Hepatocyte (in vitro differentiated cells): ENCODE measurements around the gene FAM227B. TPM values are rescaled to one million over a fixed set of nuclear protein-coding genes. Genes with fewer than 3 reads are reported as not detected.

Experiments
- DNase-seq: peaks from one replicate; pipeline ENCODE4 v3.0.0-alpha.2; 2016; ENCODE audit warnings: low spot score
- H2AFZ ChIP-seq: fragments of 200-600 bp; sonication (generic); 2 replicates; pipeline ENCODE4 v1.6.0; 2016; ENCODE audit warnings: antibody characterized with exemption, mild to moderate bottlenecking
- H3K27ac ChIP-seq: fragments of 200-600 bp; sonication (generic); 2 replicates; pipeline ENCODE4 v1.5.1; 2016; ENCODE audit warnings: mild to moderate bottlenecking
- H3K27me3 ChIP-seq: fragments of 200-600 bp; sonication (generic); 2 replicates; pipeline ENCODE4 v1.6.1; 2016
- H3K36me3 ChIP-seq: fragments of 200-600 bp; sonication (generic); replicated peaks from 2 replicates; pipeline ENCODE4 v1.5.1; 2016; ENCODE audit warnings: low read depth; ENCODE audit not compliant: insufficient read depth
- H3K4me1 ChIP-seq: fragments of 200-600 bp; sonication (generic); 2 replicates; pipeline ENCODE4 v1.5.1; 2016; ENCODE audit warnings: mild to moderate bottlenecking, moderate library complexity; ENCODE audit not compliant: insufficient read depth
- H3K4me2 ChIP-seq: fragments of 200-600 bp; sonication (generic); 2 replicates; pipeline ENCODE4 v1.6.0; 2016
- H3K4me3 ChIP-seq: fragments of 200-600 bp; sonication (generic); 2 replicates; pipeline ENCODE4 v1.5.1; 2016; ENCODE audit warnings: mild to moderate bottlenecking
- H3K79me2 ChIP-seq: fragments of 200-600 bp; sonication (generic); 2 replicates; pipeline ENCODE4 v1.6.0; 2017; ENCODE audit warnings: mild to moderate bottlenecking
- H3K9me2 ChIP-seq: fragments of 200-600 bp; sonication (generic); replicated peaks from 2 replicates; pipeline ENCODE4 v1.6.0; 2017; ENCODE audit warnings: mild to moderate bottlenecking; ENCODE audit not compliant: insufficient read depth
- H3K9me3 ChIP-seq: fragments of 200-600 bp; sonication (generic); 2 replicates; pipeline ENCODE4 v1.5.1; 2016; ENCODE audit warnings: low read depth, mild to moderate bottlenecking
- H4K20me1 ChIP-seq: fragments of 200-600 bp; sonication (generic); 2 replicates; pipeline ENCODE4 v1.6.0; 2016; ENCODE audit warnings: mild to moderate bottlenecking; ENCODE audit not compliant: insufficient read depth, poor library complexity, severe bottlenecking
- CTCF ChIP-seq: fragments of 200-600 bp; sonication (generic); IDR thresholded peaks from 2 replicates; pipeline ENCODE4 v1.5.1; 2016; ENCODE audit warnings: antibody characterized with exemption, mild to moderate bottlenecking; ENCODE audit not compliant: poor library complexity
- EZH2 ChIP-seq: fragments of 200-600 bp; sonication (generic); IDR thresholded peaks from 2 replicates; pipeline ENCODE4 v1.6.1; 2016; ENCODE audit warnings: antibody characterized with exemption, mild to moderate bottlenecking, borderline replicate concordance
- EZH2phosphoT487 ChIP-seq: fragments of 200-600 bp; sonication (generic); IDR thresholded peaks from one replicate; pipeline ENCODE4 v1.6.1; 2018; ENCODE audit warnings: antibody characterized with exemption, mild to moderate bottlenecking, low read depth, moderate library complexity; ENCODE audit not compliant: unreplicated experiment, severe bottlenecking
- WGBS: methylation state at CpG from one replicate; pipeline ENCODE4 v1.1.6; 2016; ENCODE audit warnings: low lambda C conversion rate; ENCODE audit errors: missing lambda C conversion rate; 5-methylcytosine and 5-hydroxymethylcytosine counted together
- polyA plus RNA-seq: library from polyadenylated mRNA; unstranded; fragments of >200 nt; fragmentation: Nextera tagmentation; extraction: Ambion mirVana; gene quantifications from 2 replicates; pipeline ENCODE4 v1.2.1, GENCODE V29; 2016
- total RNA-seq: library from RNA; depleted of rRNA; stranded (reverse); fragments of >200 nt; gene quantifications from 2 replicates; pipeline ENCODE4 v1.2.3, GENCODE V29; 2014

The FAM227B gene
- total and polyA plus RNA-seq, 2 experiments from 2014 or later: 4.5 to 9.2 TPM

GRCh38 chr15:49441356-49441755 lies 179.3 kb downstream of the FAM227B start:
- Histone ChIP-seq H3K9me2 (no peaks in the 10 kb centered on the region), H2AFZ (no peak overlapping the region), H3K4me3 (no peak overlapping the region), H3K27ac (no peak overlapping the region), H3K4me1 (no peaks in the 10 kb centered on the region), H3K9me3 (no peaks in the 10 kb centered on the region), H3K79me2 (no peaks in the 10 kb centered on the region), H4K20me1 (no peaks in the 10 kb centered on the region), H3K4me2 (no peak overlapping the region), H3K36me3 (no peaks in the 10 kb centered on the region), H3K27me3 (no peaks in the 10 kb centered on the region)
- TF ChIP-seq EZH2: no peak
- TF ChIP-seq CTCF: no peak
- TF ChIP-seq EZH2phosphoT487: no peak
- DNase-seq: no peak

GRCh38 chr15:49439678-49440395 lies 180.8 kb downstream of the FAM227B start:
- DNase-seq: no peak
- Histone ChIP-seq H2AFZ (no peak overlapping the region), H3K36me3 (no peaks in the 10 kb centered on the region), H3K27ac (no peak overlapping the region), H3K9me3 (no peaks in the 10 kb centered on the region), H4K20me1 (no peaks in the 10 kb centered on the region), H3K27me3 (no peaks in the 10 kb centered on the region), H3K4me3 (no peak overlapping the region), H3K4me2 (no peak overlapping the region), H3K4me1 (peaks cover 5% of the 10 kb centered on the region), H3K9me2 (no peaks in the 10 kb centered on the region), H3K79me2 (no peaks in the 10 kb centered on the region)
- 77% methylated on average over 5 of the region's 5 CpGs for WGBS
- no peak for TF ChIP-seq EZH2phosphoT487
- TF ChIP-seq EZH2: no peak
- no peak for TF ChIP-seq CTCF

- H3K4me2 ChIP-seq: no peak overlapping the region
- 73% methylated on average over 6 of the region's 6 CpGs for WGBS
- no peaks in the 10 kb centered on the region for H4K20me1 ChIP-seq
- peaks cover 5% of the 10 kb centered on the region for H3K4me1 ChIP-seq
- no peak overlapping the region for H3K27ac ChIP-seq
- no peaks in the 10 kb centered on the region for H3K9me3 ChIP-seq
- no peak for DNase-seq
- no peak overlapping the region for H2AFZ ChIP-seq
- TF ChIP-seq CTCF (no peak), EZH2 (no peak), EZH2phosphoT487 (no peak)
- no peaks in the 10 kb centered on the region for H3K9me2 ChIP-seq
- no peaks in the 10 kb centered on the region for H3K27me3 ChIP-seq
- H3K4me3 ChIP-seq: no peak overlapping the region
- H3K36me3 ChIP-seq: no peaks in the 10 kb centered on the region
- H3K79me2 ChIP-seq: no peaks in the 10 kb centered on the region
These were observed 181.5 kb downstream of the FAM227B start for GRCh38 chr15:49438962-49439631.
